ENCODE data around the gene SF3B3. TPM values are rescaled to one million over a fixed set of nuclear protein-coding genes. Genes with fewer than 3 reads are reported as not detected.
A peak's percentile ranks its signal among the peaks of the same experiment; 100 is the strongest.
"Not testable (repeated sequence)": the region's sequence is repeated elsewhere in the genome, so short reads cannot be mapped to it uniquely, and the experiment has no call there.

The SF3B3 gene
- total RNA-seq, 1 donor from 2014 or later, result 382 TPM

- DNase-seq (ENCODE audit: low spot score), result no peak
These were observed 11.8 kb upstream of the SF3B3 start for GRCh38 chr16:70511833-70512232.

DNA sequence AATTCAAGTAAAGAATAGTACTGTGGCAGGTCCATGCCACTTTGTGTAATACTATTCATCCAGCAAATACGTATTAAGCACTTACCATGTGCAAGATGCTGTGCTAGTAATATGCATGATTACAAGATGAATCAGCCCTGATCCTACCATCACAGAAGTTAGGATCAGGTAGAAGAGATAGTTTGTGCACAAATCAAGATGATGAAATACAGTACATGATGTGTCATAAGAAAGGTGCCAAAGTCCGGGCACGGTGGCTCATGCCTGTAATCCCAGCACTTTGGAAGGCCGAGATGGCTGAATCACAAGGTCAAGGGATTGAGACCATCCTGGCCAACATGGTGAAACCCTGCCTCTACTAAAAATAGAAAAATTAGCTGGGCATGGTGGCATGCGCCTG lies 11.2 kb upstream of the SF3B3 start:
- no peak for DNase-seq (ENCODE audit: low spot score)

GRCh38 chr16:70520612-70521297 lies 2.9 kb upstream of the SF3B3 start:
- no peak for DNase-seq (ENCODE audit: low spot score)

DNA sequence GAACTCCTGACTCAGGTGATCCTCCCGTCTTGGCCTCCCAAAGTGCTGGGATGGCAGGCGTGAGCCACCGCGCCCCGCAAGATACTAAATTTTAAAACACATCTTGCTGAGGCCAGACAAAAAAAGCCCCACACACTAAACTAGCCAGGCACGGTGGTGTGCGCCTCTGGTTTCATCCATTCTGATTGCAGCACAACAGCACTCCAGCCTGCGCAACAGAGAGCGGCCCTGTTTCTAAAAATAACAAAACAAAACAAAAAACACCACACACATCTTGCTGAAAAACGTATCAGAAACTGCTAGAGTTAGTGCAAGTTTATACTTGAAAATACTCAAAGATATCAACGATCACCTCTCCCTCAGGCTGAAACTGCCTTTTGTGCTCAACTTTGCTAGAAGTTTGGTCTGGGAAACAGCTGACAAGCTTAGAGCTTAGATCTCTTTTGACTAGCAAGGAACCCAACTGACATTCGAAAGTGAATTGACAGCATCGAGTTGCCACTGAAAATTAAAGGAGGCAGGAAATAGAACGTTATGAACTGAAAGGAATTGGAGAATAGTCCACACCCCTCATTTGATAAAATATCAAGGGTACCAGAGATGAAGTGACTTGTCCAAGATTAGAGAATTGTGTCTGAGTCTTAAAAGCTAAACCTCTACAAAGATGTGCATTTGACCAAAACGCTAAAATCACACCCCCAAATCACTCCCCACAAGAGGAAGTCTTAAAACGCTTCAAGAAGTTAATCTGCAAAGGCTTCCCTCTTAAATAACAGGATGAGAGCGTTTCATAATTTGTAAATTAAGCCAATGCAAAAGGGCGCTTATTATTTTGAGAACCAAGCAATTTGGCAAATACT lies 1.2 kb upstream of the SF3B3 start:
- no peak for DNase-seq (ENCODE audit: low spot score)

DNA sequence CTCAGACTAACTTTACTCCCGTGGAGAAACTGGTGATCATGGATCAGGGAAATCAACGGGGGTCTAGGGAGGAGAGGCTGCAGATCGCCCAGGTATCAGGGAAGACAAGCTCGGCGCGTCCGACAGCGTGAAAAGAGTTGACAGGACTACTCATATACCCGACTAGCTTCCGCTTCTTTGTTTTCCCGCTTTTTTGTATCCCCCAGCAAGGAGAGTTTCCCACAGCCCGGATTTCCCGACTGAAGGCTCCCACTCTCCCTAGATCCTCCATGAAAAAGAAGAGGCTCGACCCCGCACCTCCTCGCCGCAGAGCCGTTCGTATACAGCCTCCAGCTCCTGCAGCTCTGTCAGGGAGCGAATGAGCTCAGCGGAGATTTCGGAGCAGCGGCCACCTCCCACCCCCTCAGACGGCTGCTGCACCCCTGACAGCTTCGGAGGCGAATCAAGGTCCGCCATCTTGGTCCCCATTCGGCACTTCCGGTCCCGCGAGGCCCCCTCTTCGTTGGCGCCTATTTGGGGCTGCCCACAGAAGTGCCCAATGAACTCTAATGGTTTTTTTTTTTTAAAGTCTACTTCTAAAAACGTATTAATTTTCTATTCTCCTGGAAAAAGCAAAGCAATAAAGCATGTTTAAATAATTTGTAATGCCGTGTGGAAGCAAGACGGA lies 407 bp upstream of the SF3B3 start, which contains the start of gene COG4:
Gene COG4 (minus strand): TSS at position 479 of the 667 bp plus-strand sequence. CDS start 11 bp downstream, at position 468.
- DNase-seq (ENCODE audit: low spot score), result peak; percentile 88

DNA sequence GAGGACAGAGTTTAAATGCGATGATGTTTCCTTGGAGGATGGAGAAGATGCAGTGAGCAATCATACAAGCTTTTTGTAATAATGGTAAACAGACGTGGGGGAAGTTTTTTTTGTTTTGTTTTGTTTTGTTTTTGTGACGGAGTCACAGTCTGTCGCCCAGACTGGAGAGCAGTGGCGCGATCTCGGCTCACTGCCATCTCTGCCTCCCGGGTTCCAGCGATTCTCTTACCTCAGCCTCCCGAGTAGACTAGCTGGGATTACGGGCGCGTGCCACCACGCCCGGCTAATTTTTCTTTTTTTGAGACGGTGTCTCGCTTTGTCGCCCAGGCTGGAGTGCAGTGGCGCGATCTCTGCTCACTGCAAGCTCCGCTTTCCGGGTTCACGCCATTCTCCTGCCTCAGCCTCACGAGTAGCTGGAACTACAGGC lies 796 bp downstream of the SF3B3 start:
- peak; percentile 46 for DNase-seq (ENCODE audit: low spot score)

DNA sequence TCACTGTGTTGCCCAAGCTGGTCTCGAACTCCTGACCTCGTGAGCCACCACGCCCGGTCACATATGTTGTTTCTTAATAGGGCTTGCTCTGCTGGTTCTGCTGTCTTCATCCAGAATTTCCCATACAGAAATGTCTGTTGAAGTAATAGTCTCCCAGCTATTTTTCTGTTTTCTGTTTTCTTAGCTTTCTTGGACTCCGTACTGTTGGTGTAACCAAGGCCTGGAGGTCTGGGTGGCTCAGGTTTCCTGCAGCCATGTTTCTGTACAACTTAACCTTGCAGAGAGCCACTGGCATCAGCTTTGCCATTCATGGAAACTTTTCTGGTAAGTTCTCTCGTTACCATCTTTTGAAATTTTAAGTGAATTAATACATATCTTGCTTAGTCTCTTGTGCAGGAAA lies 2.8 kb downstream of the SF3B3 start:
- no peak for DNase-seq (ENCODE audit: low spot score)

- DNase-seq (ENCODE audit: low spot score), result no peak
These were observed 3.8 kb downstream of the SF3B3 start for GRCh38 chr16:70527315-70527996.

DNA sequence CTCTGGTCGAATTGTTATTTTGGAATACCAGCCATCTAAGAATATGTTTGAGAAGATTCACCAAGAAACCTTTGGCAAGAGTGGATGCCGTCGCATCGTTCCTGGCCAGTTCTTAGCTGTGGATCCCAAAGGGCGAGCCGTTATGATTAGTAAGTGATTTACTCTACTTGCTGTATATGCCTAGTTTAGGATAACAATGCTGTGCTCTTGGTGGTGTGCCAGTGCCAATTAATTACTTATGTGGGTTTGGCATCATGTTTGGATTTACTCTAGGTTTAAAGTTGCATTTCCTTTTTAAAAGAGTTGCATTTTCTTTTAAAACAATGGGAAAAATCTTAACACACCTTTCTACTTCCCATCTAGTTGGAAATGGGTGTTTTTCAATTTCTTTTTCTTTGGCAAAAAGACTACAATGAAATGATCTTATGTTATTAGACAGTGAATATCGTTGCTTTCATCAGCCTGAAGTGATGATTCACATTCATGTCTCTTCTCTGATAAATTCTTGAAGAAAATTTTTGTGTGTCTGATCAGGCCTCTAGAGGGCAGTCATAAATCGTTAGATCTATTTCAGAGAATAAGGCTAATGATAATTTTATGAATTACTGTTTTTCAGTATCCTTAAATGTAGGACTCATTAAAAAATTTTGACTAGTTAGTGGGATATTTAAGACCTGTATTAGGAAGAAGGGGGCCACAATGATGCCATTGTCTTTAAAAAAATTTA lies 5.6 kb downstream of the SF3B3 start:
- DNase-seq (ENCODE audit: low spot score), result no peak

GRCh38 chr16:70529954-70530353 lies 6.3 kb downstream of the SF3B3 start:
- DNase-seq (ENCODE audit: low spot score), result not testable (repeated sequence)

- no peak for DNase-seq (ENCODE audit: low spot score)
These were observed 11.4 kb downstream of the SF3B3 start for GRCh38 chr16:70534971-70535370.

GRCh38 chr16:70540994-70541393 lies 17.4 kb downstream of the SF3B3 start:
- no peak for DNase-seq (ENCODE audit: low spot score)

DNA sequence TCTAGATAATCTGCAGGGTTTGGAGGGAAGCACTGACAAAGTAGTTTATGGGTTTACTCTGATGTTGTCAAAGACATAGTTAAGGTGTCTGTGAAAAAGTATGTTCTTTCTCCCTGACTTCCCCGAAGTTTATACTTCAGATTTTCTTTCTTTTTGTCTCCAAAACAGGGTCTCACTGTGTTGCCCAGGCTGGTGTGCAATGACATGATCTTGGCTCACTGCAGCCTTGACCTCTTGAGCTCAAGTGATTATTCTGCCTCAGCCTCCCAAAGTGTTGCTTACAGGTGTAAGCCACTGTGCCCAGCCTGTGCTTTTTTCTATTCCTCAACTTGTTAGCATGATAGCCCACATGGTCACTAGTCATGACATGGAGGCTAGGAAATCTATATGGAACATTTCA lies 20.9 kb downstream of the SF3B3 start:
- no peak for DNase-seq (ENCODE audit: low spot score)

- no peak for DNase-seq (ENCODE audit: low spot score)
These were observed 25.3 kb downstream of the SF3B3 start for GRCh38 chr16:70548936-70549335.

DNA sequence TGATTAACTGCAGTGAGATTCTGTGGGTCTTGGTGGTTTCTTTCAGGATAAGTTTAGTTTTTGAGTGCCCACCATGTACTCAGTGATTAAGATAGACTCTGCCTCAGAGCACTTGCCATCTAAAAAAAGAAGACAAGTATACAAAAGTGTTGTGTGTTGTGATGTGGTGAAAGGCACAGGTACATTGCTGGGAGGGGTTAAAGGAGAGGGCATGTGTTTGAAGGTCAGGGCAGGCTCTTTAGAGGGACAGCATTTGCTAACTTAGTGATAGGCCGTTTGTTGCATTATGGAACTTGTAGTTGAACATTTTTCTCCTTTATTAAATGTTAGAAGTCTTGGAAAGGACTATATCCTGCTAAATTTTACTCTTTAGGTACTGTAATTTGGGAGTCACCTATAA lies 26.5 kb downstream of the SF3B3 start:
- no peak for DNase-seq (ENCODE audit: low spot score)

DNA sequence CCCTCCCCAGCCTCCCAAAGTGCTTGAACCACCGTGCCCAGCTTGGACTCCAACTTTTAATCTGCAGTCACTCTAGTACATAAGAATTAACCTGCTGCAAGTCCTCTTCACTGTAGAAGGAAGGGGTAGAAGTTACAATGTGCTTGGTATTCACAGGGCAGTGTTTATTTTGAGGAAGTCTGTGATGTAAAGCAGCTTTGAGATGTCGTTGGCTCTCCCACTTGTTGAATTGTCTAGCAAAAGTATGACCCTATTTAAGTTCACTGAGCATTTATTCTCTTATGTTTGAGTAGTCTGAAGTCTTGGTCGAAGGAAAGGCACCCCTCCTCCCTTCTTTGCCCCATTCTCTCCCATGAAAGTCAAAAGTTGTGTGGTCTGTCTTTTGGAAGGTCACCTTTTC lies 28.2 kb downstream of the SF3B3 start:
- DNase-seq (ENCODE audit: low spot score), result no peak

GRCh38 chr16:70552675-70553074 lies 29.1 kb downstream of the SF3B3 start:
- no peak for DNase-seq (ENCODE audit: low spot score)

- no peak for DNase-seq (ENCODE audit: low spot score)
These were observed 30.0 kb downstream of the SF3B3 start for GRCh38 chr16:70553645-70554044.

DNA sequence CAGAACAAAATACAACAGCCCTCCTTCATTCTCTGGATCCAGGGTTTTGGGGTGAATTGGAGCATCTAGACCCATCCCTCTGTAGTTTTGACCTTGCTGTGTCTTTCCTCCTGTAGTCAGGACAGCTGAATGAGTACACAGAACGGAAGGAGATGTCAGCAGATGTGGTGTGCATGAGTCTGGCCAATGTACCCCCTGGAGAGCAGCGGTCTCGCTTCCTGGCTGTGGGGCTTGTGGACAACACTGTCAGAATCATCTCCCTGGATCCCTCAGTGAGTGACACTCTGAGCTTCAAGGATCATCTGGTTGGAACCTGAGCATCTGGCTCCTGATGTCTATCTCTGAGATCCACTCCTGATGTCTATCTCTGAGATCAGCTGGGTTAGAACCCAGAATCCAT lies 32.4 kb downstream of the SF3B3 start:
- no peak for DNase-seq (ENCODE audit: low spot score)

GRCh38 chr16:70561623-70562022 lies 38.0 kb downstream of the SF3B3 start:
- DNase-seq (ENCODE audit: low spot score), result no peak

DNA sequence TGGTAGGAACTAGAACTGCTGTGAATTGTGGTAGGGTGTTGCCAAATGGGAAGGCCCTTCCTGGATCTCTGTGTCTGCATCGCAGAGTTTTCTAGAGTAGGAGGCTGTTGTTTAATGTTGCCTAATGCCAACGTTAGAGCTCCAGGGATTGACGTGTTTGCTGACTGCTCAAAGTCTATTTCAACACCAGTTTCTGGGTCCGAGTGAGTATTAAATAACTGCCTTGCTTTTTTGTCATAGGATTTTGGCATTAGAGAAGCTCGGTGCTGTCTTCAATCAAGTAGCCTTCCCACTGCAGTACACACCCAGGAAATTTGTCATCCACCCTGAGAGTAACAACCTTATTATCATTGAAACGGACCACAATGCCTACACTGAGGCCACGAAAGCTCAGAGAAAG lies 40.0 kb downstream of the SF3B3 start:
- no peak for DNase-seq (ENCODE audit: low spot score)
